Measurements from ENCODE around the gene ADM.

ADM gene

GRCh38 chr11:10291801-10292638, 12.9 kb upstream of the ADM start:
- peak; percentile 48 for DNase-seq

- peak; percentile 91 for DNase-seq
These were observed 11.2 kb upstream of the ADM start, which contains the start of gene SBF2 for GRCh38 chr11:10293423-10294289. Gene SBF2, minus strand, starts transcription at chr11:10294219. Its CDS starts 150 bp downstream, at chr11:10294069.

DNA sequence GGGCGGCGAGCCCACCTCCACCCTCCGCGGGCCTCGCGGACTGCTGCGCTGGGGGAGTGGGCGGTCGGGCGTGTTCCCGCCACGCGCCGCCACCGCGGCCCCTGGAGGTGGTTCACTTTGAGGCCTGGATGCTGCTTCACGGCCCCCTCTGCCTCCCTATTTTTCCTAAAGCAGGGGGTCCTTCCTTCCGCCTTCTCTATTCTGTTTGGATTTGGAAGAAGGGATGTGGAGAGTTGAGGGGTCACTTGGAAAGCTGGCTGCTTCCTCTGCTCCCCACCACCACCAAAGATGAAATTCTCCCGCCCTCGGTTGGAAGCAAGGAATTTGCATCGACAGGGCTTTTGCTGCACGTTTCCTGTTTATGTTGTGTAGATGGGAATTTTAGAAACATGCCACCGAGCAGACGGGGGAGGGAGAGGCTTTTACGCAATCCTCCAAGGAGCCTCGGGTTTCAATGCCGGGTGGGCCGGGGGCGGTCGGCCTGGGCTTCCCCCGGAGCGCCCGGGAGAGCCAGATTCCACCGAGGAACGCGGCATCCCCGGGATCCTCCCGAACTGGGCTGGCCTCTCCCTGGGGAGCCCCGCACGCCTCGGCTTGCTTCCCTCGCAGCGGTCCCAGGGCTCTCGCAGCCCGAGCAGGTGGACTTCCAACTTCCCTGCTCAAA, 10.5 kb upstream of the ADM start:
- DNase-seq, result peak; percentile 91

DNA sequence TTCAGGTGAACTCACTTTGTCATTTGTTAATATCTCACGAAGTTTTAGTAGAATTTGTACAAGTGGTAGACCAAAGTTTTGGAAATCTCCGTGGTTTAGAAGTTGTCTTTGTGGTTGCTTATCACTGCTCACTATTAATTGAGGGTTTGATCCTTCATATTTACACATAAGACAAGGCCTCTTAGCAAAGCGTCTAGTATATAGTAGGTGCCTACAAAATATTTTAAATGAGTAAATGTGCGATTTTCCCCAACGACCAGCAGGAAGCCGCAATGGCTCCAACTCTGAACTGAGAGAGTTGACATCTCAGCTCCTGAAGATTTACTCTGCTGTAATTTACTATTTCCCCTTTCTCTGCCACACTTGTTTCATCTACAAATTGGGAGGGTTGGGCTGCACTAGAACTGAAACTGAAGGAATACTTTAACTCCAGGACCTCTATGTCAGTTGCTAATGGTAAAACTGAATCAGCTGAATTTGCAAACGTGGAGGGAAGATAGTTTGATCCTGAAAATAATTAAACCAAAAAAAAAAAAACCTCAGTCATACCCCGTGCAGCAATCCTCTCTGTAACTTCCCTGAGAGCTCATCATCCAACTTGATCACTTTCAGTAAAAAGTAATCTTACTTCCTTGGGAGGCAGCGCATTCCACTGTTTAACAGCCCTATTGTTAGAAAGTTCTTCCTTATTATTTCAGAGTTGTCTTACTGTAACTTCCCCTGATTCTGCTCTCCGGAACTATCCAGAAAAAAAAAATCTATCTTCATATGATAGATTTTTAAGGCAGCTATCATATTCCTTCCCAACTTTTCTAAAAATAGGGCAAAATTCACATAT, 9.6 kb upstream of the ADM start:
- DNase-seq, result no peak

DNA sequence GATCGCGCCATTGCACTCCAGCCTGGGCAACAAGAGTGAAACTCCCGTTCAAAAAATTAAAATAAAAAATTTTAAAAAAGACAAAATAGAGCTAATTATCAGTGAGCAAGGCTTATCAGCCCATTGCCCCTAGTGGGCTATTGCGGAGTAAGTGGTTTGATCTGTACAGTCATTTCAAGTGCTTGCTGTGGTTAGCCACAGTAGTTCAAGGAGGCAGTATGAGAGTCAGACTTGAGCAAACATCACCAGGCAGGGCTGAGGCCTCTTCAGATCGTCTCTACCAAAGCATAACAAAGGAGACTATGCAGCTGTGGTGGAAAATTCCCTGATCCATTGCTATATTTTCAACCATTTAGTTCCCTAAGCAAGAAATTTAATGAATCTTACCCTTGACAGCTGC, 6.5 kb upstream of the ADM start:
- DNase-seq, result peak; percentile 91

- peak; percentile 97 for DNase-seq
These were observed 3.1 kb upstream of the ADM start for GRCh38 chr11:10301656-10302358.

DNA sequence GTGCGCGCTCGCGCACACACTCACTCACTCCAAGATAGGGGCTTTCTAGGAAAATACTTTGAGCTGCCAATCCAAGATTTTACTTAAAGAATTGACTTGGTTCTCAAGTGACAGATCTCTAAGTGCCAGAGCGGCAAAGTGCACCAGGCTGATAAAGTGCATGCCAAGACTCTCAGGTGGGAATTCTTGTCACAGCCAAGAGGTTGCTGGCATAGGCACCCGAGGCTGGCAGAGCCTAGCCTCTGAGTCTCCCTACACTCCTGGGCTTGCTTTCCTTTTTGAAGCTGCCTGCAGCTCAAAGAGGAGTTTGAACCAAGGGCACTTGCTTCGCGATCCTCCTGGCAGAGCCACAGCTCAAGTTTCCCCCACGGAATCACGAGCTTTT, 2.5 kb upstream of the ADM start:
- no peak for DNase-seq

- peak; percentile 69 for DNase-seq
These were observed 1.9 kb upstream of the ADM start for GRCh38 chr11:10302744-10303557.

GRCh38 chr11:10303558-10304363, 1.1 kb upstream of the ADM start:
- peak; percentile 91 for DNase-seq

- no peak for DNase-seq
These were observed 540 bp downstream of the ADM start for GRCh38 chr11:10305262-10305963.

- peak; percentile 37 for DNase-seq
These were observed 1.4 kb downstream of the ADM start for GRCh38 chr11:10305964-10306918.

- no peak for DNase-seq
These were observed 2.1 kb downstream of the ADM start for GRCh38 chr11:10307022-10307399.

GRCh38 chr11:10307400-10308200, 2.7 kb downstream of the ADM start:
- DNase-seq, result peak; percentile 94

DNA sequence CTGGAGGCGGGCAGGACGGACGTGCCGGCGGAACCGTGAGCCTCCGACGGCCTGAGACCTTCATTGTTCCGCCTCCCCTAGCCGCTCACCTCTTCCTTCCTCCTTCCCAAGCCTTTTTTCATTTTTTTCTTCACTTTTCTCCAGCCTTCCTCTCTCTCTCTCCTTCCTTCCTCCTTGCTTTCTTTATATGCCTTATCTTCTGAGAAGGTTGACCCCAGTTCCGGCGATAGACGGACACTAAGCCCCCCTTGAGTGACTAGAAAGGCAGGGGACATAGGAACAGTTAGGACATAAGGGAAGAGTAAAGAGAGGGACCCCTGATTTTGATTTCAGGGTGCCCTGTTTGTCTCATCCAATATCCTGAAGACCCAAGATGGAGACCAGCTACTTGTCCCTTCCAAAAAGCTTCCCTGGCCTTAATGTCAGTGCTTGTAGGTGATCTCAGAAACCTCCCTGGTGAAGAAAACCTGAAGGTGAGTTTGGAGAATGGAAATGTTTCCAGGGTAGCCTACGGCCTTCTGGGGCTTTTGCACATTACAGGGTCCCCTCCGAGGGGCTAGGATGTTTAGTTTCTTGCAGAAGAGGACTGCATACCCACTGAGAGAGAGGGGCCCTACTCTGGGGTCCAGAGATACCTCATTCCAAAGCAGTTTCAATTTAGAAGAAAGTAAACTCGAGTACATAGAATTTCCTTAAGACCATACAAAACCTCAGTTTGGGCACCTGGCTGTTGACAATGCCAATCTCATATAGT, 3.5 kb downstream of the ADM start:
- peak; percentile 49 for DNase-seq

DNA sequence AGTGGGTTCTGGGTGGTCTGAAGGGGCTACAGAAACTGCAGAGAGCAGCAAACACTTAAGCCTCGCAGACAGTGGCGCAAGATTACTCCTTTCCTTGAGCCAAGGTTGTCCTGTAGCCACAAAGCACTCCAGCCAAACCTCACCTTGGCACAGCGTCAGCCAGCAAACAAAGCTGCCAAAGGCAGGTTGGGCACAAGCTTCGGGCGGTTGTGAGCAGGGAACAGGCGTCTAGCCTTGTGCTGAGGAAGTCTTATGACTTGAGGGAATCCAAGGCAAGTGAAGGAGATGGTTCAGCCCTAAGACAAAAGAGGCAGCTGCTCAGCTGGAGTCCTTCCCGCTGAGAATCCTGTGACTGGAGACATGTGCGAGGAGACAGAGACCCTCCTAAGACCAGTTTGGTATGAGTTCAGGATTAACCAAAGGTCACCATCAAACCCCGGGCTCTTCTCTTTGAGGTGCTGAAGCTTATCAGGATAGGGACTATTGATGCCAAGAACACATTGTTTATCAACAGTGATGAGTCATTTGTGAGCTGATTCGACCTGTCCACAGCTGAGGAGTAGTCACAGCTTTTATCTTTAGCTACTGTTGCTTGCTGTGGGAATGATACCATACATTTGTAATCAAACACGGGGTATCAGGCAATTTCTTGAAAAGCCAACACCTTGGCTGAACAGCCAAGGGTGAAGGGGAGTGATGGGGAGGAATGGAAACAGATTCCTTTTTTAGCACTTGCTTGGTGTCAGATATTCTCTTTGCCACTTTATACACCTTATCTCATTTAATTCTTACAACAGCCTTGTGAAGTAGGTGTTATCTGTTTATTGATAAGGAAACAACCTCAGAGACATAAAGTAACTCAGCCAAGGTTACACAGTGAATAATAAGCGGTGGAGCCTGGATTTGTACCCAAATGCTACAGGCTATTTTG, 4.6 kb downstream of the ADM start:
- DNase-seq, result peak; percentile 86
